ENCODE data around the gene MTG1.

MTG1 gene

DNA sequence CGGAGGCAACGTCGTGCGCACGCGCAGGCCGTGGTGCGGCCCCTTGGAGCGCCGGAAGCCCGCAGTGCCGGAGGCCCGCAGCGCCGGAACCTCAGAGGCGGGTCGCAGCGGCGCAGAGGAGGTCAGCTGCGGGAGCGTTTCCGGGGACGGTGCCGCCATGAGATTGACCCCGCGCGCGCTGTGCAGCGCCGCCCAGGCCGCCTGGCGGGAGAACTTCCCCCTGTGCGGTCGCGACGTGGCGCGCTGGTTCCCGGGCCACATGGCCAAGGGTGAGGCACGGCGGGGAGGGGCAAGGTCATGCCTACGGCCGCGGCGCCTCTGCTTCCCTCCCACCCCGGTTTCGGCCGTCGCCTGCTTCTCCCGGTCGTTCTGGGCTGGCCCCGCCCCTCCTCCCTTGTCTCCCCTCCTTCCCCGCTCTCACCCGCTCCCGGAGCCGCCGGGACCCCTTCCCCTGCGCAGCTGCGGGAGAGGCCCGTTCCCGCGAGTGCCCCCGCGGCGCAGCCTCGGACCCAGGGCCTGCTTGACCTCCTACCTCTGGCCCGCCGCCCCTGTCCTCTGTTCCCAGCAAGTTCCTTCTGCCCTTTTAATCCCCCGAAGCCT is at the start of gene MTG1:
MTG1 (plus strand) TSS at position 94 of the 600 bp plus-strand sequence; CDS start at position 158, 64 bp downstream.
- peak; percentile 67 to 72 for DNase-seq

- no peak for DNase-seq
These were observed 49.7 kb upstream of the MTG1 start for GRCh38 chr10:133344236-133344635.

- DNase-seq = no peak
These were observed 47.5 kb upstream of the MTG1 start for GRCh38 chr10:133346413-133346812.

- no peak for DNase-seq
These were observed 46.0 kb upstream of the MTG1 start for GRCh38 chr10:133347710-133348517.

DNA sequence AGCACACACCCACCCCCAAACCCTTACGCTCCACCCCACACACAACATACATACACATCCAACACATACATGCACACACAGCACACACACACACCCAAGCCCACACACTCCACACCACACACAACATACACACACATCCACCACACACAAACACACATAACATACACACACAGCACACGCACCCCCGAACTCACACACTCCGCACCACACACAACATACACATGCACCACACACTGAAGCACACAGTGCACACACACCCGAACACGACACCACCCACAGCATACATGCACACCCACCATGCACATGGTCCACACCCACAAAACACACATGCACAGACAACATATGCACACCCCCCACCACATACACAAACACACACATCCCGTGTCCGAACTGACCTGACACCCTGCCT is 44.8 kb upstream of the MTG1 start:
- no peak for DNase-seq

DNA sequence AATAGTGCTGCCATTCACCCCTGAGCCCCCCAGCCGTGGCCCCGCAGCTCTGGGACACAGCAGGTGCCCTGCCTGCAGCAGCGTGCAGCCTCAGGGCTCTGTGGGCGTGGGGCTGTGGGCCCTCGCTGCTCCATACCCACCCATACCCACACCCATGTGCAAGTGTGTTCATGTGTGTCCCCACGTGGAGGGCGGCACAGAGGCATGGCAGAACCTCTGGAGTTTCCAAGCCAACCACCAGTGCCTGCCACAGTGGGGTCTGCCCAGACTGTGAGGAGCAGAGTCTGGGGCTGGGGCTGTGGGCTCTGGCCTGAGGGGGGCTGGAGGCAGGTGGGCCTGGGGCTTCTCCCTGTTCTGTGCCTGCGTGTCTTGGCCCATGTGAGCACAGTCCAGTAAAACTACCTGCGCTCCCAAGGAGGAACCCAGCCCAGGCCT is 44.4 kb upstream of the MTG1 start:
- DNase-seq = no peak

DNA sequence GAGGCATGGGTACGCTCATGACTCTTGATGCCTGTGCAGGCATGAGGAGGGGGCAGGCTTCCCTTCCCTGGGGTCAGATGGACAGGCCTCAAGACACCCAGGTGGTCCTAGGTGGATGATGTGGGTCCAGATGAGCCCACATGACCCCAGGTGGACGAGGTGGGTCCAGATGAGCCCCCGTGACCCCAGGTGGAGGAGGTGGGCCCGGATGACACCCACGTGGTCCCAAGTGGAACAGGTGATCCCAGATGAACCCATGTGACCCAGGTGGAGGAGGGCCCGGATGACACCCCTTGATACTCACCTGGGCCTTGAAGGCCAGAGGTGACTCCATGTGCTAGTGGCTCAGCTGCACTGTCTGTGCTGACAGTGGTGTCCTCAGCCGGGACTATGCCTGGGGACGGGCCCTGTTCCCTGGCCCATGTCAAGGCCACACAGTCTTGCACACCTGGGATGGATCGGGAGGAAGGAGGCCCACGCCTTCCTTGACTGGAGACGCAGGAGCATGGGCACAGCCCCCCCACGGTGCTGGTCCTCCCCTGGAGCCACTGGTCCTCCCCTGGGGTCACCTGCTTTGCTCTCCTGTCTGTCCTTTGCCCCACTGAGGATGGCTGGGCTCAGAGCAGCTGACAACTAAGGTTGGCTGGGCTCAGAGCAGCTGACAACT is 43.5 kb upstream of the MTG1 start:
- no peak for DNase-seq

- DNase-seq = no peak
These were observed 43.0 kb upstream of the MTG1 start for GRCh38 chr10:133350950-133351329.

DNA sequence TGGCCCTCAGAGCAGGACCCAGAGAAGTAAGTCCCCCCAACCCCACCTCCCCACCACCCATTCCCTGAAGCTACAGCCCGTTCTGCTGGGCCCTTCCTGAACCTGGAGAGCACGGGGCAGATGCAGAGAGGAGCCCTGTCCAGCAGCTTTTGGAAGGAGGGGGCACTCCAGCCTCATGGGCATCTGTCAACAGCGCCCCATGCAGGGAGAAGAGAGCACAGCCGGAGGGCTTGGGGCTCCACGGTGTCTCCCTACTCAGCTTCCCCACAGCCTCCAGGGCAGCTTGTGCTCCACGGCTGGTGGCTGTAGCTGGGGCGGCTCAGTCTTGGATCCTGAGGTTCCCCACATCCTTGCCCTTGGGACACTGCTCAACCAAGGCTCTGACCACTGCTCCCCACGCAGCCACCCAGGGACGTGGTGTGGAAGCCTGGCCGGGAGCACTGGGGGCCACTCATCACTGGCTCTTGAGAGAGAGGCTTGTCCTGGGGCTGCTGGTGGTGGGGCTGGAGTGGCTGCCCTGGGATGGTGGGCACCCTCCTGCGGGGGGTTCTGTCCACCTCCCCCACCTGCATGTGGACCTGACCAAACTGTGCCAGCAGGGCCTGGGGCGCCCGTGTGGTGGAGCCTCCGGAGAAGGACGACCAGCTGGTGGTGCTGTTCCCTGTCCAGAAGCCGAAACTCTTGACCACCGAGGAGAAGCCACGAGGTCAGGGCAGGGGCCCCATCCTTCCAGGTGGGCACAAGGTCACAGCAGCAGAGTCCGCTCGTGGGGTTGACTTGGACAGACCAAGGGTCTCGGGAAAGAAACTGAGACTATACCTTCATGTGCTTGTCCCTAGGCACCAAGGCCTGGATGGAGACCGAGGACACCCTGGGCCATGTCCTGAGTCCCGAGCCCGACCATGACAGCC is 42.3 kb upstream of the MTG1 start:
- DNase-seq = no peak

GRCh38 chr10:133353202-133353959 is 40.6 kb upstream of the MTG1 start:
- no peak for DNase-seq

- DNase-seq = no peak
These were observed 39.9 kb upstream of the MTG1 start for GRCh38 chr10:133353988-133354605.

GRCh38 chr10:133354672-133355240 is 39.2 kb upstream of the MTG1 start:
- no peak for DNase-seq

DNA sequence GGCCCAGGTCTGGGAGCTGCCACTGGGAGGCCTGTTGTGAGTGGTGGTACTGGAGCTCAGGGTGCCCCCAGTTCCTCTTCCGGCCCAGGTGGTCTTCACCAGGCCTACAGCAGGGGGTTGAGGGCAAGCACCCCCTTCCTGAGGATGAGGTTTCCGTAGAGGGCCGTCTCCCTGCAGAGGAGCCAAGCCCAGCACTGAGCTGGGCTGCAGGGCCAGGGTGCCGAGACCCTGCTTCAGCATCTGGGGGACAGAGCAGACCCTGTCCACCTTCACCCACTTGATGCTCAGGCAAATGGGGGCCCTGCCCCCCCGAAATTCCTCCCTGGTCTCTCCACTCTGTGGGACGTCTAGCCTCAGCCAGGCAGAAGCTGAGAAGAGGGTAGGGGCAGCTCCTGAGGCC is 38.7 kb upstream of the MTG1 start:
- no peak for DNase-seq

DNA sequence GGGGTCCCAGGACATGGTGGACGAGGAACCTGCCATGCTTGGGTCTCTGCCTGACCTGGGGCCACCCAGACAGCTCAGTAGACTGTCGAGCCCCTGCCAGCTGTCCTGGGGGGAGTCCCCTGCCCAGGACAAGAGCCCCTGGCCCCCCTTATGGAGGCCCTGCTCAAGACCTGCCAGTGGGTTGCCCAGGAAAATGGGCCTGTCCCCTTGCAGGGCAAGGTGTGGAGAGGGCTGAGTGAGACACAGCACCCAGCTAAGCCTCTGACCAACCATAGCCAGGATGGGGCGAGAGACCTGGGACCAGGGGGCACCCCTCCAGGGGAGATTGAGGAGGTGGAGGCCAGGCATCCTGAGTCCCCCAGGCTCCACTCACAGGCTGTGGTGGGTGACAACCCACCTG is 38.0 kb upstream of the MTG1 start:
- DNase-seq = no peak

DNA sequence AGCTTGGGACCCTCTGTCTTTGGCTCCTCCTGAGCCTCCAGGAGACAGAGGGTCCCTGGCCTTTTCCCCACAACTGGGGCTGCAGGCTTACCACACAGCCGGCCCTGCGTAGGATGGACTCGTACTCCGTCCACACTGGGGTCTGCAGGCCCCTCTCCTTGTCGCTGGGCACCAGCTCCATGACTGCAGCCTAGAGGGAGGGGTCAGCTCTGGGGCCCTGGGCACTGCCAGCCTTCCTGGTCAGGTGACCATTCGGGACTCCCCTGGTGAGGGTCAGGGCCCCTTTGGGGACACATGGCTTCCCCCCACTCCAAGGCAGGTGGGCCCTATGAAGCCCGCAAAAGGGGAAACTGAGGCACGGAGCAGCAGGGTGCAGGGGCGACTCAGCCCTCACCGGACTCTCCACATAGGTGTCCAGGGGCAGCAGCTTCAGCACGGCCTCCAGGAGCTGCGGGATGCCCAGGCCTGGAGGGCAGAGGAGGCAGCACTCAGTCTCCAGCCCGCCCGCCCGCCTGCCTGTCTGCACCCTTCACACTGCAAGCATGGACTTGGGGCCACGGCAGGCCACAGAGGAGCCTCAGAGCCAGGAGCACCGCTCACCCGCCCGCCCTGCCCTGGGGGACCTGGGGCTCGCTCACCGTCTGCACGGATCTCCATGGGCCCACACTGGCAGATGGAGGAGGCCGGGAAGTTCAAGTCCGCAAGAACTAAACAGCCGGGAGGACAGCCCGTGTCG is 37.2 kb upstream of the MTG1 start:
- no peak for DNase-seq

- DNase-seq = no peak
These were observed 36.4 kb upstream of the MTG1 start, which contains the start of gene FUOM for GRCh38 chr10:133357285-133358161. FUOM (minus strand) TSS chr10:133358019; CDS start chr10:133358007, 12 bp downstream.

DNA sequence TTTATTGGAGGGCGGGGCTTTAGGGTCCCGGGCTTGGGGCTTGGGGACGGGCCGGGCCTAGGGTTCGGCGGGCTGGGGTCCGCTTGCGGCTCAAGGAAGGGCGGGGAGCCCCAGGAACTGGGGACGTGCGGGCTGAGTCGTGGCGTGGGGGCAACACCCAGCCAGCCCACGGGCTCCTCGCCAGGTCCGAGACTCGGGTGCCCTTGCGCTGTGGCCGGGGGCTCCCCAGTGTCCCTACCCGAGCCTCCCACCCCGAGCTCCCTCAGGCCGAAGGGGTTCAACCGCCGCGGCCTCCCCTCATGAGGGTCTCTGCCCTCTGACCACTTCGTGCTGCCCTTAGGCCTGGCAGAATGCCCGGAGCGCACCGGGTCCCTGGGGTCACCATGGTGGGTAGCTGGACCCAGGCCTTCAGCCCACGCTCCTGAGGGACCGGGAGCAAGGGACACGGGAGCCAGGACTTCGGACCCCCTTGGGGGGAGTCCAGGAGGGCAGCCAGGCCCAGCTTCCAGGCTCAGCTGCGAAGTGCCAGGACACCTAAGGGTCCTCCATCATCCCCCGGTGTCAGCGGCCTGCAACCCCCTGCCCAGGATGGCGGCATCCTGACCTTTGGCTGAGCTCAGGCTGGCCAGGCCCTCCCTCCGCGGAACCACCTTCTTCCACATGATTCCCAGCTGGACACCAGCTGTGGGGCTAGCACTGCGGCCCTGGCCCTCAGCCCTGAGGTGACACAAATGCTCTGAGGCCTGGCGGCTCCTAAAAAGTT is 35.6 kb upstream of the MTG1 start:
- no peak for DNase-seq

DNA sequence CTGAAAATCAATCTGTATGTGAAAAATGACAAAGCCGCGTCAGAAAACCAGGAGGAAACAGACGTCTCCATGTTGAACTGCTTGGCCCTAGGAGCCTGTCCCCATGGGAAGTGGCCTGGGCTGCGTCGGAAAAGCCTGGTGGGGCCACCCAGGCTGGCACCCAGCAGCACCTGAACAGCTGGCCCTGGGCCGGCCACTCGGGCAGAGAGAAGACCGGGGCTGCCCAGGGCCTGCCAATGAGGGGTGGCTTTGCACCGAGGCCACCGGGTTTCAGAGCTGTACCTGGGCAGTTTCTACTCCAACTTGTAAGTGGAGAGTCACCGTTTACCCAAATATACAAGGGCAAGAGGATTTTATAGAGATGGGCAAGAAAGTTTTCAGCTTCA is 35.0 kb upstream of the MTG1 start:
- DNase-seq = no peak

DNA sequence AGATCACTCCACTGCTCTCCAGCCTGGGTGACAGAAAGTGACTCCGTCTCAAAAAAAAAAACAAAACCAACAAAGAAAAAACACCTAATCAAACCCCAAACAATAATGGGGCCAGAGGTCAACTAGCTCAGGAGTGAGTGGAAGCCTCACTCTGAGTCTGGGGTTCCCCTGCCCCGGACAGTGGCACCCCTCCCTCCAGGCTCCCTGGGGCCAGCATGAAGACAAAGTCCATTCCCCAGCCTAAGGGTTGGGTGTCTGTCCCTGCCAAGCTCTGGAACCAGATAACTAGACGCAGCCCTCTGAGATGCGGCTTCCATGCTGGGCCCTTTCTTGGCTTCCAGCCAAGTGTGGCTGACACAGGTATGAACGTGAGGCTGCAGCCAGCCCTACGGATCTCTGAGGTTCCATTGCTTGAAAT is 34.4 kb upstream of the MTG1 start:
- DNase-seq = peak; percentile 4 to 26

All from NCI-H187 (cell line).